ENCODE data around the gene FA2H. TPM values are rescaled to one million over a fixed set of nuclear protein-coding genes. Genes with fewer than 3 reads are reported as not detected.

Gene FA2H
- total and polyA plus RNA-seq, 7 donors = 0.06 to 0.10 (median 0.07) TPM; not detected in 4

DNA sequence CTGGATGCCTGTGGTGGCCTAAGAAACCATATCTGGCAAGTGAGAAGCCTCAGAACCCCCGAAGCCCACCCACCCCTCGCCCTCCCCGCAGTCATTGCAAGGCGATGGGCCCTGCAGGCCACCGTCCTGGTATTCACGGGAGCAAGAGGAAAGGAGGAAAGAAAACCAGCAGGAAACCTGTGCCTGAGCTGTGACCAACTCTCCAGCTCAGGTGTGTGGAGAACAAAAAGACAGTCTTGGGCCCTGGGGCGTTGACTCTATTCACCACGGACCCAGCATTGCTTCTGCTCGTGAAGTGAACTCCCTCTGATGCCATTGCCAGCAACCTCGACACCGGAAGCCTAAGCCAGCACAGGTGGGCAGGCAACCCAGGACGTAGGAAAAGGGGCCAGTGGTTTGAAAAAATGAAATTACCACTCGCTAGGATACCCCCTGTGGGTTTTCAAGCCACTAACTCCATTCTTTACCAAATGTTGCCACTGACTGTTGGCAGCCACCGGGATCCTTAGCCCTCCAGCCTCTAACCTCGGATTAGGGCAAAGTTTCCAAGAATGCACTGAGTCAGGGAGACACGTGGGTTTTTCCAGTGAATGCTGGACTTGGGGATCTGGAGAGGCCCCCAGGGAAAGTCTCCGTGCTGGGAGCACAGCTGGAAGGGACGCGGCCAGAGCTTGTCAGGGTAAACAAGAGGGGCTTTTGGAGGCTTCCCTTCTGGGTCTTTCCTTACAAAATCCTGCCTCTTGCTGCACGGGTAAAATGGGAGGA lies 25.1 kb downstream of the FA2H start:
- WGBS, 3 donors = 32 to 35% (median 34%) methylated on average over 20 of the region's 20 CpGs
- Histone ChIP-seq H3K27me3 (ENCODE audit: insufficient read depth in 3 of 3, low read length in 2 of 3) (peaks cover 0 to 21% (median 5%) of the 10 kb centered on the region in 3 donors), H3K36me3 (ENCODE audit: insufficient read depth in 1 of 2, low read depth in 1 of 2) (no peaks in the 10 kb centered on the region), H3K4me3 (no peak overlapping the region), H3K4me1 (no peaks in the 10 kb centered on the region), H3K27ac (no peak overlapping the region), H3K9me3 (no peaks in the 10 kb centered on the region)
- DNase-seq = no peak
- ATAC-seq = no peak
- intact Hi-C loops (cut with DNase I) = no loop called here
- TF ChIP-seq, protein P1, sequence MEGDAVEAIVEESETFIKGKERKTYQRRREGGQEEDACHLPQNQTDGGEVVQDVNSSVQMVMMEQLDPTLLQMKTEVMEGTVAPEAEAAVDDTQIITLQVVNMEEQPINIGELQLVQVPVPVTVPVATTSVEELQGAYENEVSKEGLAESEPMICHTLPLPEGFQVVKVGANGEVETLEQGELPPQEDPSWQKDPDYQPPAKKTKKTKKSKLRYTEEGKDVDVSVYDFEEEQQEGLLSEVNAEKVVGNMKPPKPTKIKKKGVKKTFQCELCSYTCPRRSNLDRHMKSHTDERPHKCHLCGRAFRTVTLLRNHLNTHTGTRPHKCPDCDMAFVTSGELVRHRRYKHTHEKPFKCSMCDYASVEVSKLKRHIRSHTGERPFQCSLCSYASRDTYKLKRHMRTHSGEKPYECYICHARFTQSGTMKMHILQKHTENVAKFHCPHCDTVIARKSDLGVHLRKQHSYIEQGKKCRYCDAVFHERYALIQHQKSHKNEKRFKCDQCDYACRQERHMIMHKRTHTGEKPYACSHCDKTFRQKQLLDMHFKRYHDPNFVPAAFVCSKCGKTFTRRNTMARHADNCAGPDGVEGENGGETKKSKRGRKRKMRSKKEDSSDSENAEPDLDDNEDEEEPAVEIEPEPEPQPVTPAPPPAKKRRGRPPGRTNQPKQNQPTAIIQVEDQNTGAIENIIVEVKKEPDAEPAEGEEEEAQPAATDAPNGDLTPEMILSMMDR (IDR thresholded peaks at IDR 0.05) = no peak

DNA sequence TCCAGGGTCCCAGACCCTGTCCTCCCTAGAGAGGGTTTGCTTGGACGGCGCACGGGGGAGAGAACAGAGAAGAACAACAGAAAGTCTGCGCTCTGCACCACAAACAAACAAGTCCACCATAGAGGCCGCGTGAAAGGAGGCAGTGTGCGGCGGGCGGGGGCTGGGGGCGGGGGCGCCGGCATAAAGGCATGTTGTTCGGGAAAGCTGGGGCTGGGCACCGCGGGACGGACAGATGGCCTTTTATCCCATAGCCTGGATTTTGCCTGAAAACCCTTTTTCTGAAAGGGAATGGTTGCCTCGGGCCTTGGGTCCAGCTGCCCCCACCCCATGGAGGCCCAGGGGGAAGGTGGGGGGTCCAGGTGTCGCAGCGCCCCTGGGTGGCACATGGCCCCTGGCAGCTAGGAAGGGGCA lies 26.0 kb downstream of the FA2H start:
- H3K27ac ChIP-seq = no peak overlapping the region

DNA sequence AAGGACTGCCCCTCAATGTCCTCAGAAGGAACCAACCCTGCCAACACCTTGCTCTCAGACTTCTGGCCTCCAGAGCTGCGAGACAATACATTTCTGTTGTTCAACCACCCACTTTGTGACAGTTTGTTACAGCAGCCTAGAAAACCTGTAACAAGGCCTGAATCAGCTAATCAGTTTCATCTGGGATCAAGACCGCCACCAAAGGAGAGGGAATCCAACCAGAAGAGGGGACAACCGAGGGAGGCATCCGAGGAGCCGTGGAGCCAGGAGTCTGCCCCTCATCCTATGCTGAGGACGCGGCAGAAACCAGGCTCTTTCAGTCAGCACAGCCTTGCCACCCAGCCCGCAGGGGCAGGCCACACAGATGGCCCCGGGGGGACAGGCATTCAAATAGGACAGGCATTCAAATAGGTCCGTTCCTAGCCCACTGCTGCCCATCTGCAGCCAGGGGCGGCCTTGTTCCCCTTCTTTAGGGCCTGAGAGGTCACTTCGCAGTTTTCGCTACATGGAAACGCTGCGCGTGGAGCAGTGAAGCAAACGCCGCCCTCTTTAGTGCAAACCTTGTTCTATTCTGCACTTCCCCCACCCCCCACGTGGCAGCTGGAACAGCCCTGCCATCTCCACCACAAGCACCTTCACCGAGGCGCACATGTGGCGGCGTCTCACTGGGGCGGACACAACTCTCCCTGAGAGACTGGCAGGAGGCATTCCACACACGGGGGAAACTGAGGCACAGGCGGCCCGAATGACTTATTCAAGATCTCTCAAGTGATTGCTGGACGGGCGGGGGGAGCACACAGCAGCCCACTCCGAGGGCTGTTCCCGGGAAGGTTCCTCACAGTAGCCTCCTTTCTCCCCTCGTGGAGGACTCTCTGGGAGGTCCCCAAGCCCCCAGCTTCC lies 26.7 kb downstream of the FA2H start:
- TF ChIP-seq, protein P1 (IDR thresholded peaks at IDR 0.05) = no peak
- Histone ChIP-seq H3K4me3 (no peak overlapping the region), H3K4me1 (no peaks in the 10 kb centered on the region), H3K9me3 (no peaks in the 10 kb centered on the region), H3K27me3 (ENCODE audit: insufficient read depth in 3 of 3, low read length in 2 of 3) (peaks cover 0 to 21% (median 8%) of the 10 kb centered on the region in 3 donors), H3K27ac (no peak overlapping the region), H3K36me3 (ENCODE audit: insufficient read depth in 1 of 2, low read depth in 1 of 2) (no peaks in the 10 kb centered on the region)
- WGBS, 3 donors = 77 to 79% (median 78%) methylated on average over 31 to 32 of the region's 32 CpGs
- intact Hi-C loops (cut with DNase I) = no loop called here
- no peak for DNase-seq
- no peak for ATAC-seq

More for the DNA sequence above, 26.0 kb downstream of the FA2H start:
- H3K36me3 ChIP-seq (ENCODE audit: insufficient read depth in 1 of 2, low read depth in 1 of 2) = no peaks in the 10 kb centered on the region
- intact Hi-C loops (cut with DNase I) = no loop called here
- ATAC-seq (no peak), DNase-seq (no peak)
- H3K4me3 ChIP-seq = no peak overlapping the region
- H3K27me3 ChIP-seq (ENCODE audit: insufficient read depth in 3 of 3, low read length in 2 of 3) = peaks cover 0 to 21% (median 5%) of the 10 kb centered on the region in 3 donors
- WGBS, 3 donors = 75 to 87% (median 82%) methylated on average over 19 of the region's 19 CpGs
- no peaks in the 10 kb centered on the region for H3K4me1 ChIP-seq
- no peaks in the 10 kb centered on the region for H3K9me3 ChIP-seq
- TF ChIP-seq, protein P1 (IDR thresholded peaks at IDR 0.05) = no peak

DNA sequence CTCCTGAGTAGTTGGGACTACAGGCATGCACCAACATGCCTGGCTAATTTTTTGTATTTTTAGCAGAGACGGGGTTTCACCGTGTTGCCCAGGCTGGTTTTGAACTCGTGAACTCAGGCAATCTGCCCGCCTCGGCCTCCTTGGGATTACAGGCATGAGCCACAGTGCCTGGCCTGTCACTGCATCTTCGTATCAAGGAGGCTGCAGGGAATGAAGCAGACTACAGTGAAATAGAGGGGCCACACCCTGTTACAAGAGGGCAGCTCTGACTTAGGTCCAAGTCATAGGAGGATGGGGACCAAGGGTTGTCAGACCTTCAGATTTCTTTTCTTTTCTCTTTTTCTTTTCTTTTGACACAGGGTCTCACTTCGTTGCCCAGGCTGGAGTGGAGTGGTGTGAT lies 28.7 kb downstream of the FA2H start:
- no peaks in the 10 kb centered on the region for H3K36me3 ChIP-seq (ENCODE audit: insufficient read depth in 1 of 2, low read depth in 1 of 2)
- H3K9me3 ChIP-seq = no peaks in the 10 kb centered on the region
- DNase-seq (no peak), ATAC-seq (no peak)
- 75 to 90% (median 80%) methylated on average over 7 of the region's 7 CpGs for WGBS, 3 donors
- intact Hi-C loops (cut with DNase I) = no loop called here
- no peak overlapping the region for H3K27ac ChIP-seq
- H3K4me1 ChIP-seq = no peaks in the 10 kb centered on the region
- no peak overlapping the region for H3K4me3 ChIP-seq
- H3K27me3 ChIP-seq (ENCODE audit: insufficient read depth in 3 of 3, low read length in 2 of 3) = peaks cover 0 to 25% (median 8%) of the 10 kb centered on the region in 3 donors
- TF ChIP-seq, protein P1 (IDR thresholded peaks at IDR 0.05) = no peak
